Osteoblast (primary cell): Measurements from ENCODE around the gene SKA1. TPM values are rescaled to one million over a fixed set of nuclear protein-coding genes. Genes with fewer than 3 reads are reported as not detected.

Experiments
- DNase-seq: peaks from one replicate; pipeline ENCODE4 v3.0.0; 2011; ENCODE audit warnings: low spot score, mixed read lengths; ENCODE audit not compliant: insufficient read length; ENCODE audit errors: missing footprints
- H2AFZ ChIP-seq: 2 replicates; pipeline ENCODE4 v1.6.0; 2011; ENCODE audit warnings: mild to moderate bottlenecking, low read length
- H3K27ac ChIP-seq: 2 replicates; pipeline ENCODE4 v1.5.1; 2011; ENCODE audit warnings: mild to moderate bottlenecking, low read depth, low read length, moderate library complexity
- H3K27me3 ChIP-seq: 2 replicates; pipeline ENCODE4 v1.6.0; 2012; ENCODE audit warnings: mild to moderate bottlenecking, control low read depth, inconsistent platforms, low read length, moderate library complexity; ENCODE audit not compliant: insufficient read depth
- H3K36me3 ChIP-seq: 2 replicates; pipeline ENCODE4 v1.5.1; 2011; ENCODE audit warnings: mild to moderate bottlenecking, low read length, control low read depth, moderate library complexity; ENCODE audit not compliant: insufficient read depth
- H3K4me1 ChIP-seq: 2 replicates; pipeline ENCODE4 v1.5.1; 2011; ENCODE audit warnings: mild to moderate bottlenecking, low read length, control low read depth, moderate library complexity; ENCODE audit not compliant: insufficient read depth
- H3K4me2 ChIP-seq: 2 replicates; pipeline ENCODE4 v1.6.0; 2011; ENCODE audit warnings: mild to moderate bottlenecking, low read length; ENCODE audit not compliant: insufficient read depth
- H3K4me3 ChIP-seq: fragments of 200-600 bp; sonication (generic); 3 replicates; pipeline ENCODE4 v1.5.1; 2012; ENCODE audit warnings: mild to moderate bottlenecking, low read length, inconsistent platforms; ENCODE audit not compliant: insufficient read depth
- H3K79me2 ChIP-seq: 2 replicates; pipeline ENCODE4 v1.6.0; 2012; ENCODE audit warnings: mild to moderate bottlenecking, low read length, control low read depth, inconsistent platforms; ENCODE audit not compliant: insufficient read depth
- H3K9me3 ChIP-seq: 2 replicates; pipeline ENCODE4 v1.5.1; 2011; ENCODE audit warnings: low read depth, low read length, control low read depth
- H4K20me1 ChIP-seq: 2 replicates; pipeline ENCODE4 v1.6.0; 2012; ENCODE audit warnings: mild to moderate bottlenecking, low read length, control low read depth; ENCODE audit not compliant: insufficient read depth
- CTCF ChIP-seq: IDR thresholded peaks from 2 replicates; pipeline ENCODE4 v1.5.1; 2011; ENCODE audit warnings: mild to moderate bottlenecking, low read depth, low read length, moderate library complexity; ENCODE audit errors: extremely low read depth
- total RNA-seq: library from RNA; depleted of rRNA; stranded (reverse); fragments of >200 nt; gene quantifications from 2 replicates; pipeline ENCODE4 v1.2.3, GENCODE V29; 2012

Gene SKA1
- total RNA-seq, 1 donor, result 1.8 TPM

GRCh38 chr18:50359806-50360205, 15.0 kb upstream of the SKA1 start:
- Histone ChIP-seq H3K4me1 (no peaks in the 10 kb centered on the region), H3K4me2 (no peak overlapping the region), H3K27me3 (peaks cover 2% of the 10 kb centered on the region), H3K36me3 (no peaks in the 10 kb centered on the region), H3K4me3 (no peak overlapping the region), H4K20me1 (no peaks in the 10 kb centered on the region), H2AFZ (no peak overlapping the region), H3K79me2 (no peaks in the 10 kb centered on the region), H3K27ac (no peak overlapping the region), H3K9me3 (no peaks in the 10 kb centered on the region)
- no peak for TF ChIP-seq CTCF
- no peak for DNase-seq

GRCh38 chr18:50360611-50361010, 14.2 kb upstream of the SKA1 start:
- Histone ChIP-seq H2AFZ (no peak overlapping the region), H3K36me3 (no peaks in the 10 kb centered on the region), H3K79me2 (no peaks in the 10 kb centered on the region), H3K4me2 (no peak overlapping the region), H3K4me3 (no peak overlapping the region), H3K4me1 (no peaks in the 10 kb centered on the region), H4K20me1 (no peaks in the 10 kb centered on the region), H3K27ac (no peak overlapping the region), H3K27me3 (peaks cover 2% of the 10 kb centered on the region), H3K9me3 (no peaks in the 10 kb centered on the region)
- TF ChIP-seq CTCF, result no peak
- no peak for DNase-seq

GRCh38 chr18:50369672-50370071, 5.2 kb upstream of the SKA1 start:
- H3K4me2 ChIP-seq, result no peak overlapping the region
- TF ChIP-seq CTCF, result no peak
- no peak overlapping the region for H3K27ac ChIP-seq

GRCh38 chr18:50372743-50373142, 2.1 kb upstream of the SKA1 start:
- no peaks in the 10 kb centered on the region for H4K20me1 ChIP-seq
- no peak overlapping the region for H2AFZ ChIP-seq
- no peak overlapping the region for H3K4me2 ChIP-seq
- no peak overlapping the region for H3K4me3 ChIP-seq
- no peaks in the 10 kb centered on the region for H3K36me3 ChIP-seq
- peaks cover 12% of the 10 kb centered on the region for H3K4me1 ChIP-seq
- no peak for DNase-seq
- no peak for TF ChIP-seq CTCF
- no peak overlapping the region for H3K27ac ChIP-seq
- no peaks in the 10 kb centered on the region for H3K9me3 ChIP-seq
- peaks cover 13% of the 10 kb centered on the region for H3K79me2 ChIP-seq
- no peaks in the 10 kb centered on the region for H3K27me3 ChIP-seq

More at GRCh38 chr18:50369672-50370071, 5.2 kb upstream of the SKA1 start:
- no peaks in the 10 kb centered on the region for H3K27me3 ChIP-seq
- DNase-seq, result no peak
- no peaks in the 10 kb centered on the region for H3K79me2 ChIP-seq
- H4K20me1 ChIP-seq, result no peaks in the 10 kb centered on the region
- H3K4me3 ChIP-seq, result no peak overlapping the region
- H3K9me3 ChIP-seq, result no peaks in the 10 kb centered on the region
- no peaks in the 10 kb centered on the region for H3K36me3 ChIP-seq
- peaks cover 4% of the 10 kb centered on the region for H3K4me1 ChIP-seq
- H2AFZ ChIP-seq, result no peak overlapping the region
